ENCODE measurements around the gene TAL2.

Gene TAL2

DNA sequence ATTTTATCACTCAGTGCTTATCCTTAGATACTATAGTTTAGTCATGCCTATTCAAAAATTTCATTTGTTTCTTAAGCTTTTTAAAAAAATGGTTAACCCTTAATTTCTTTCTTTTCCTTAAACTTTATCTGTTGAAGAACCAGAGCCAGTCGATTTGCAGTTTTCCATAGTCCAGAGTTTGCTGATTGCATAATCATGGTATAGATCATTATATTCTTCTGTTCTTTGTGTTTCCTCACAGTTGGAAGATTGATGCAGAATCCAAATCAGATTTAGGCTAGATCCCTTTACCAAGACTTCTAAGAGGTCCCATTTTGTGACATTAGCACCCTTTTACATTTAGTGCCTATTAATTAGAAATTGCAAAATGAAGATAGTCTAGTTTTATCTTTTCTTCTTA, 50.0 kb downstream of the TAL2 start:
- TF ChIP-seq, protein P1, sequence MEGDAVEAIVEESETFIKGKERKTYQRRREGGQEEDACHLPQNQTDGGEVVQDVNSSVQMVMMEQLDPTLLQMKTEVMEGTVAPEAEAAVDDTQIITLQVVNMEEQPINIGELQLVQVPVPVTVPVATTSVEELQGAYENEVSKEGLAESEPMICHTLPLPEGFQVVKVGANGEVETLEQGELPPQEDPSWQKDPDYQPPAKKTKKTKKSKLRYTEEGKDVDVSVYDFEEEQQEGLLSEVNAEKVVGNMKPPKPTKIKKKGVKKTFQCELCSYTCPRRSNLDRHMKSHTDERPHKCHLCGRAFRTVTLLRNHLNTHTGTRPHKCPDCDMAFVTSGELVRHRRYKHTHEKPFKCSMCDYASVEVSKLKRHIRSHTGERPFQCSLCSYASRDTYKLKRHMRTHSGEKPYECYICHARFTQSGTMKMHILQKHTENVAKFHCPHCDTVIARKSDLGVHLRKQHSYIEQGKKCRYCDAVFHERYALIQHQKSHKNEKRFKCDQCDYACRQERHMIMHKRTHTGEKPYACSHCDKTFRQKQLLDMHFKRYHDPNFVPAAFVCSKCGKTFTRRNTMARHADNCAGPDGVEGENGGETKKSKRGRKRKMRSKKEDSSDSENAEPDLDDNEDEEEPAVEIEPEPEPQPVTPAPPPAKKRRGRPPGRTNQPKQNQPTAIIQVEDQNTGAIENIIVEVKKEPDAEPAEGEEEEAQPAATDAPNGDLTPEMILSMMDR (IDR thresholded peaks at IDR 0.05; ENCODE audit: low read depth, low read length), result no peak
- DNase-seq (ENCODE audit: low read depth in 2 of 2), result no peak
- no peak overlapping the region for H3K4me3 ChIP-seq (replicated peaks in 1 of 2; ENCODE audit: low read depth in 2 of 2, low read length in 2 of 2)
